ENCODE data around the gene PYGO1.
"Not testable (repeated sequence)": the region's sequence is repeated elsewhere in the genome, so short reads cannot be mapped to it uniquely, and the experiment has no call there.

PYGO1 gene

DNA sequence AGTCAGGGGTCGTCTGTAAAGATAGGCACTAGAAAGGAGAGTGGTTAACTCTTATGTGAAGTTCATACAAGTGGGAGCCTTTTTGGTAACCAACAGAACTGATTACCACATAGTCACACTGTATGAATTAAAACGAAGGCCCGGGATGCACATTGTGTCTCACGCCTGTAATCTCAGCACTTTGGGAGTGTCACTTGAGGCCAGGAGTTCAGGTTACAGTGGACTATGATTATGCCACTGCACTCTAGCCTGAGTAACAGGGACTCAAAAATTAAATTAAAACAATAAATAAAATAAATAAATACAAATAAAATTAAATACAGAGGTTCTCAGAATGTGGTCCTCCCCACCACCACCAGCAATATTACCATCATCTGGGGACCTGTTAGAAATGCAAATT is 80.6 kb downstream of the PYGO1 start:
- H3K36me3 Mint-ChIP-seq (ENCODE audit: low read depth): no peaks in the 10 kb centered on the region
- no peaks in the 10 kb centered on the region for H3K4me1 Mint-ChIP-seq
- no peak for DNase-seq
- H3K9me3 Mint-ChIP-seq: no peaks in the 10 kb centered on the region
- peaks cover 16% of the 10 kb centered on the region for H3K27me3 Mint-ChIP-seq
- ATAC-seq: no peak
- H3K4me3 Mint-ChIP-seq: no peak overlapping the region
- H3K27ac Mint-ChIP-seq: no peak overlapping the region

DNA sequence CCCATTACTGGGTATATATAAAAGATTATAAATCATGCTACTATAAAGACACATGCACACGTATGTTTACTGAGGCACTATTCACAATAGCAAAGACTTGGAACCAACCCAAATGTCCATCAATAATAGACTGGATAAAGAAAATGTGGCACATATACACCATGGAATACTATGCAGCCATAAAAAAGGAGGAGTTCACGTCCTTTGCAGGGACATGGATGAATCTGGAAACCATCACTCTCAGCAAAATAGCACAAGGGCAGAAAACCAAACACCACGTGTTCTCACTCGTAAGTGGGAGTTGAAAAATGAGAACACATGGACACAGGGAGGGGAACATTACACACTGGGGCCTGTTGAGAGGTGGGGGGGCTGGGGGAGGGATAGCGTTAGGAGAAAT is 82.7 kb downstream of the PYGO1 start:
- H3K36me3 Mint-ChIP-seq (ENCODE audit: low read depth); DNase-seq: not testable (repeated sequence)

DNA sequence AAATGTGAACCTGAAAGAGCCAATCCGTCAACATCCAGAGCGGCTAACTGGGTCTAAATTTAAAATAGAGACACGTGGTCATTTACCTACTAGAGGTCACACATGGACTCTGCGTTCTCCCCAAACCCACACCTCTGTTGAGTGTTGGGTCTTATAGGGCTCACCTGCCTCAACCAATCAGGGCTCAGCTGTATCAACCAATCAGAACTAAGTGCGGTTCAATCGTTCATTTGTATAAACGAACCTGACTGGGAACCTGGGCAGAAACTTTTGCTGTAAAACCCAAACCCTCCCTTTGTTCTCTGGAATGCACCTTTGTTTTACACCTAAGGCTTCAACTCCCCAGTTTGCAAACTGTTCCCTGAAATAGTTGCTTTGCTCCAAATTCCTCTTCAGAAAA is 89.0 kb downstream of the PYGO1 start:
- DNase-seq (no peak), ATAC-seq (no peak)
- Mint-ChIP-seq H3K4me1 (peaks cover 27% of the 10 kb centered on the region), H3K36me3 (ENCODE audit: low read depth) (no peaks in the 10 kb centered on the region), H3K27me3 (peaks cover 13% of the 10 kb centered on the region), H3K27ac (no peak overlapping the region), H3K4me3 (peak overlapping the region; percentile 81), H3K9me3 (no peaks in the 10 kb centered on the region)

More for the DNA sequence above, 82.7 kb downstream of the PYGO1 start:
- not testable (repeated sequence) for ATAC-seq, H3K4me3 Mint-ChIP-seq, H3K27ac Mint-ChIP-seq, H3K4me1 Mint-ChIP-seq, H3K9me3 Mint-ChIP-seq
- H3K27me3 Mint-ChIP-seq: peaks cover 19% of the 10 kb centered on the region

DNA sequence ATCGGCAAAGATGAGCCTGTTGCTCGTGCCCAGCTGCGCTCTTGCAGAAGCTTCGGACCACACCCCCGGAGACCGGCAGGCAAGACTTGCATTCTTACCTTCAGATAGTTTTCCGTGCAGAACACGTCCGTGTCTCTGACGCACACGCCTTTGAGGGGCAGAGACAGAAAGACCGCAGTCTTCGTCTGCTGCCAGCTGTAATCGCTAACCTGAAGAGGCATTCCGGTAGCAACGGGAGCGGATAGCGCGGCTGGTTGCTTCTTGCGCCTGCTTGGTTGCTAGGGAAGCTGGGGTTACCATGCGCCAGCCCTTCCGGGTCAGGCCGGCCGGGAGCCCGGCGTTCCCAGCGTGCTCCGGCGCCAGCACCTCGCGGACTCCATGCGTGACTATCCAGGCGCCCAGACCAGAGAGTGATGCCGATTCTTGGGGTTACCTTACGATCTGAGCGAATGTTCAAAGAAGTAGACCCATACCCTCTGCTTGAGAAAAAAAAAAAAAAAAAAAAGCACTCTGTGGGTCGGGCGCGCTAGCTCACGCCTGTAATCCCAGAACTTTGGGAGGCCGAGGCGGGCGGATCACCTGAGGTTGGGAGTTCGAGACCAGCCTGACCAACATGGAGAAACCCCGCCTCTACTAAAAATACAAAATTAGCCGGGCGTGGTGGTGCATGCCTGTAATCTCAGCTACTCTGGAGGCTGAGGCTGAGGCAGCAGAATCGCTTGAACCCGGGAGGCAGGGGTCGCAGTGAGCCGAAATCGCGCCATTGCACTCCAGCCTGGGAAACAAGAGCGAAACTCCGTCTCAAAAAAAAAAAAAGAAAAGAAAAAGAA is 89.8 kb downstream of the PYGO1 start:
- not testable (repeated sequence) for H3K36me3 Mint-ChIP-seq (ENCODE audit: low read depth)
- peak overlapping the region; percentile 71 for H3K27ac Mint-ChIP-seq

DNA sequence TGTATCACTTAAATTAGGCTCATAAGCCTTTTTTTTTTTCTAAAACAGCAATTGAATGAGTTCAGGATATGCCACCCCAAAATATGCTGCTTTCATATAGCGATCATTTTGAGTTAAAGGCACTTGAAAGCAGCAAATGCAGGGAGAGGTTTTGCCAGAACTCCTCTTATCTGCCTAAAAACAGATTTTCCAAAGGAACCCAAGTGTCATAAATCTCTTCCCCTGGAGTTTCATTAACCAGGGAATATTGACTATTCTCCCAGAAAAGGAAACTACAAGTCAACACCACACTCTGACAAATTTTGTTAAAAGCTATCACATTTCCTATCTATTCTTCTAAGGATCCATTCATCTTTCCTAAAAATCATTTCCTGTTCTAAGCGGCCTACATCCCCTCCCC is 91.4 kb downstream of the PYGO1 start:
- Mint-ChIP-seq H3K4me1 (peaks cover 27% of the 10 kb centered on the region), H3K27me3 (no peaks in the 10 kb centered on the region), H3K9me3 (no peaks in the 10 kb centered on the region), H3K4me3 (no peak overlapping the region), H3K36me3 (ENCODE audit: low read depth) (no peaks in the 10 kb centered on the region), H3K27ac (no peak overlapping the region)
- DNase-seq (no peak), ATAC-seq (no peak)

More for the DNA sequence above, 89.8 kb downstream of the PYGO1 start:
- ATAC-seq: peak; percentile 97
- not testable (repeated sequence) for H3K27me3 Mint-ChIP-seq, H3K9me3 Mint-ChIP-seq
- Mint-ChIP-seq H3K4me1 (peaks cover 27% of the 10 kb centered on the region), H3K4me3 (peak overlapping the region; percentile 81)
- DNase-seq: peak; percentile 80

DNA sequence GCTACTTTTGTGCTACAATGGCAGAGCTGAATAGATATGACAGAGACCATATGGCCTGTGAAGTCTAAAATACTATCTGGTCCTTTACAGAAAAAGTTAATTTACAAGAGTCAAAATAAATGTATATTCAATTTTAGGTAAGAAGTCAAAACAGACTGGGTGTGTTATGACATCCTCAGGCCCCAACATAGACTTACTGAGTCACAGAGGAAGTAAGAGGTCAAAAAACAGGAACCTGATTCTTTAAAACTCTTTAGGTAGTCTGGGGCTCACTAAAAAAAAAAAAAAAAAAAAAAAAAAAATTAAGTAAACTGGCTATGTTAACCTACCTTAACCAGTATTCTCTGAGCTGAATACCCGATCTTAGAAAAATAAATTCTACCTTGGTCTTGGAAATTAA is 93.2 kb downstream of the PYGO1 start:
- no peaks in the 10 kb centered on the region for H3K9me3 Mint-ChIP-seq
- H3K36me3 Mint-ChIP-seq (ENCODE audit: low read depth): no peaks in the 10 kb centered on the region

DNA sequence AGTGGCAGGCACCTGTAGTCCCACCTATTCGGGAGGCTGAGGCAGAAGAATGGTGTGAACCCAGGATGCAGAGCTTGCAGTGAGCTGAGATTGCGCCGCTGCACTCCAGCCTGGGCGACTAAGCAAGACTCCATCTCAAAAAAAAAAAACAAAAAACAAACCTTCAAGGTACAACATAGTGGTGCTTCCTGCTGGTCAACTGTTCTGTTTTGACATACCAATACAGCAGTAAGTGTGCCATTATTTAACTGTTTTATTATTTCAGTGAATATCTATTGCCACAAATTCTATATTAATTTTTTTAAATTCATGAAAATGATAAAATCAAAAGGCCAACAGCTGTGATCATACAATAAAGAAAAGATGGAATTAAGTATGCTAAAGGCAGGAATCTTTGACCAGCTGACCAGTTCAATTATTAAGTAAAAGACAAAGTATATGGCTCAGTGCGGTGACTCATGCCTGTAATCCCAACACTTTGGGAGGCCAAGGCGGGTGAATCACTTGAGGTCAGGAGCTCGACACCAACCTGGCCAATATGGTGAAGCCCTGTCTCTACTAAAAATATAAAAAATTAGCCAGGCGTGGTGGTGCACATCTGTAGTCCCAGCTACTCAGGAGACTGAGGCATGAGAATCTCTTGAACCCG is 99.1 kb downstream of the PYGO1 start:
- not testable (repeated sequence) for H3K36me3 Mint-ChIP-seq (ENCODE audit: low read depth); H3K9me3 Mint-ChIP-seq

More for the DNA sequence above, 93.2 kb downstream of the PYGO1 start:
- no peaks in the 10 kb centered on the region for H3K27me3 Mint-ChIP-seq
- DNase-seq: no peak
- peaks cover 27% of the 10 kb centered on the region for H3K4me1 Mint-ChIP-seq
- no peak overlapping the region for H3K4me3 Mint-ChIP-seq
- H3K27ac Mint-ChIP-seq: no peak overlapping the region
- ATAC-seq: no peak

More for the DNA sequence above, 99.1 kb downstream of the PYGO1 start:
- not testable (repeated sequence) for H3K27ac Mint-ChIP-seq, H3K4me3 Mint-ChIP-seq, H3K4me1 Mint-ChIP-seq, H3K27me3 Mint-ChIP-seq, ATAC-seq, DNase-seq
